ENCODE measurements around the gene TFR2.

Gene TFR2

GRCh38 chr7:100586266-100587025 is 54.9 kb downstream of the TFR2 start, which contains the start of gene FBXO24:
TSS of gene FBXO24 (plus strand) at chr7:100586328. CDS start at chr7:100586626, 298 bp downstream.
- peak; percentile 96 to 97 for DNase-seq (ENCODE audit: low read depth in 2 of 2)

- peak; percentile 32 to 56 for DNase-seq (ENCODE audit: low read depth in 2 of 2)
These were observed 55.7 kb downstream of the TFR2 start, which contains the start of gene LRCH4 for GRCh38 chr7:100585511-100586265. TSS of gene LRCH4 (minus strand) at chr7:100586129. CDS start at chr7:100586100, 29 bp downstream.

DNA sequence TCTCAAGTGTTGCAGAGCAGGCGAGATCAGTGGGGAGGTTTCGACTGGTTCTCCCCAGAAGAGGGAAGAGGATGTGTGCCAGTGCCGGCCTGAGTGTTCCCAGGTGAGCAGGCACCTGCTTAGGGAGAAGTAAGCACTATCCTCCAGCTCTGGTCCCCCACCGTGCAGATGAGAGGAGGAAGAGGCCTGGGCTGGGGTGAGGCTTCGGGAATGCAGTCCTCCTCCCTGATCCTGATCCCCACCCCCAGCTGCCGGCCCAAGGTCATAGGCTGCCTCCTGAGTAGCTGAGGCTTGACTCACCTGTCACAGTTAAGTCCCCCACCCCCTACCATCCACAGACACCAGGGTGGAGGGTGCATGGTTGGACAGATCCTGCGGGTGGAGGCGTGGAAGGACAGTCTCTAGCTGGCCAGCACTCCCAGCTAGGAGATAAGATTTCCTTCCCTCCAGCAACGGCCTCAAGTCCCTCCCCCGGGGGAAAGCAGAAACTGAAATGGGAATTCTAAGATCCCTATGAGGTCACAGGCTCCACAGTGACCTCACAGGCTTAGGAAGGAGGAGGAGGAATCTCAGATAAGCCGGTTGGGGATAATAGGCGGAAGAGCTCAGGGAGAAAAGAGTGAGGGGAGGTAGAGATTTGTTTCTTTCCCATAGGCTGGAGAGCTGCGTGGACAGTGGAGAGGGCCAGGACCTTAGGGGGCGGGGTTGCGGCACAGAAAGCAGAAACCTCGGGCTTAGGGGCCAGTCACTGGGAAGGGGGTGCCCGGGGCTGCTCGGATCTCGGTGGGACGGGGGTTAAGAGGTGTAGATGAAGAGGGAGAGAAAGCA is 56.5 kb downstream of the TFR2 start:
- no peak for DNase-seq (ENCODE audit: low read depth in 2 of 2)

- no peak for DNase-seq (ENCODE audit: low read depth in 2 of 2)
These were observed 57.2 kb downstream of the TFR2 start for GRCh38 chr7:100584054-100584682.

GRCh38 chr7:100583132-100584053 is 58.0 kb downstream of the TFR2 start:
- peak; percentile 37 to 46 for DNase-seq (ENCODE audit: low read depth in 2 of 2)

DNA sequence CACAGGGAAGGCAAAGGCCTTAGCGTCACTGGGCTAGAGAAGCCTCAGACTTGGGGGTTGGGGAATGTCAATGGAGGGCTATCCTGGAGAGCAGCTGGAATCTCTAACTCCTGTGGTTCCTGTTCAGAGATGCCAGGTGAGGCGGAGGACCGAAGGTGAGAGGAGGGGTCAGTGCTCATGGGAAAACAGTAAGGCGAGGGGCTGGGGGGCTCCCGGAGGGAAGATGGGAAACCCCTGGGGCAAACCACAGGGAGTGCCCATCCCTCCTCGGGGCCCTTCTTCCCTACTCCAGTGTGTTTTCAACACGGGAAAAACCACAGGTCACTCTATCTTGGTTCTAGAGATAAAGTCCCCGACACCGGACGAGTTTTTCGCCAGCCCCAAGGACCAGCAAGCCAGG is 58.7 kb downstream of the TFR2 start:
- DNase-seq (ENCODE audit: low read depth in 2 of 2) = no peak

DNA sequence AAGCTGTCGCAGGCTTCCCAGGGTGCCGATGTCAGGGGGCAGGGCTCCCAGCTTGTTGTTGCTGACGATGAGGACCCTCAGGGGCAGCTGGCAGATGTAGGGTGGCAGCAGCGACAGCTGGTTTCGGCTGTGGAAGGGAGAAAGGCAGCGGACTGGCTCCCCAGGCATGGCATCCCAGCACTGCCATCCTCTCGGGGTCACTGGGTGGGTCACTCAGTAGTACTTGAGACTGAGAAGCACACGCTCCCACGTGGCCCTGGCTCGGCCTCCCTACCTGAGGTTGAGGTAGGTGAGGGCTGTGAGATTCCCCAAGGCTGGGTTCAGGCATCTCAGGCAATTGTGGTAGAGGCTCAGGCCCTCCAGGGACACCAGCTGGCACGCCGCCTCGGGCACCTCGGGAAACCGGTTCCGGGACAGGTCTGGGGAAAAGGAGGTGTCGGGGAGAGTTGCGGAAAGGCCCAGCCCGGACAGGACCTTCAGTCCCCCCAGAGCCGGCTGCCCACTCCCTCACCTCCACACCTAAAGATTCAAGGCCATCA is 59.2 kb downstream of the TFR2 start:
- no peak for DNase-seq (ENCODE audit: low read depth in 2 of 2)

GRCh38 chr7:100580466-100581283 is 60.7 kb downstream of the TFR2 start:
- no peak for DNase-seq (ENCODE audit: low read depth in 2 of 2)

DNA sequence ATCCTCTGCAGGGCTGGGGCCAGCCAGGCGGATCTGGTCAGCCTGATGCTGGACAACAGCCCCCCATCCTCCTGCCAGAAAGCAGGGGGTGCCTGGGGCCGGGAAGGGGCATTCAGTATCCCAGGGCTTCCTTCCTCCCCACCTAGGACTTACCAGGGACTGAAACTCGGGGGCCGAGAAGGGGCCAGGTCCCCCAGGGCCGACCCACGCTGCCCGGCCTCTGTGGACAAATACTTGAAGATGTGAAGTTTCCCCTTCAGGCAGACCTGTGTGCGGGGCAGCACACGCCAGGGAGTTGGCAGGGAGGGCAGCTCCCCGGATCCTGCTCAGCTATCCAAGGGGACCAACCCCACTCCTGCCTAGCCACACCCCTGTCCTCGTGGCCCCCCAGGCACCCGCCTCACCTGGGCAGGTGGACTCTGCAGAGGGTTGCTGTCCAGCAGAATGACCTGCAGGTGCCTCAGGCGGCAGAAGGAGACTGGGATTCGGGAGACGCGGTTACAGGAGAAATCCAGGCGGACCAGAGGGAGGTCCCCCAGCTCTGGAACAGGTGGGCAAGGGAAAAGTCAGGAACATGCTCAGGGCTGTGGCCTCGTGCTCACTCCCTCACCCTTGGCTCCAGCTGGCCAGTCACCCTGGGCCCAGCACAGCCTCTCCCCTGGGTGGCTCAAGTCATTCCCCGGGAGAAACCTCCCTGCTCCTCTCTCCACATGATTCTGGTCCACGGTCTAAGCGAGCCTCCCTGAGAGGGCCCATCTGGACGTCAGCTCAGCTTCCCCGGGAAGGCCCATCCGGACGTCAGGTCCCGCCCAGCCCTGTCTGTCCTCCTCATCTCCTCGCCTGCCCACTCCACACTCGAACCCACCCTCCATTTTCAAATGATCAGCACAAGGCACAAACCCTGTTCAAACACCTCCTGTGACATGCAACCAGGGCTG is 62.8 kb downstream of the TFR2 start:
- no peak for DNase-seq (ENCODE audit: low read depth in 2 of 2)

DNA sequence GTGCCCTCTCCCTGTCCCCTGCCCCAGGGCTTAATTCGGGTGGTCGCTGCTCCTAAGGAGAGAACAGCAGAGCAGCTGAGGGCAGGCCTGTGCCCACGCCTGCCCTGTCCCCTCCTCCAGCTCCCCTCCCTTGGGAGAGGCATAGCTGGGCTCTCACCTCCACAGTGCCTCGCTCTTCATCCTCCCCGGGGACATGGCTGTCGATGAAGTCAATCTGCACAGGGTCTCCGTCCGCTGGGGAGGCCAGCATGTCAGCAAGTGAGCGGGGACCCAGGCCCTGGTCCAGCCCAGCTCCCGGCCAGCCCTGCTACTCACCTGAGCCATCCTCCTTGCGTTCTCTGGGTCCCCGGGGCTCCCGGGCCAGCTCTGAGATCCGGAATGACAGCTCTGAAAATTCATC is 63.8 kb downstream of the TFR2 start:
- no peak for DNase-seq (ENCODE audit: low read depth in 2 of 2)

- DNase-seq (ENCODE audit: low read depth in 2 of 2) = no peak
These were observed 64.2 kb downstream of the TFR2 start for GRCh38 chr7:100577103-100577502.

GRCh38 chr7:100576384-100576993 is 64.9 kb downstream of the TFR2 start:
- DNase-seq (ENCODE audit: low read depth in 2 of 2) = no peak

- no peak for DNase-seq (ENCODE audit: low read depth in 2 of 2)
These were observed 65.5 kb downstream of the TFR2 start for GRCh38 chr7:100575746-100576383.

- DNase-seq (ENCODE audit: low read depth in 2 of 2) = no peak
These were observed 66.1 kb downstream of the TFR2 start for GRCh38 chr7:100575206-100575631.

DNA sequence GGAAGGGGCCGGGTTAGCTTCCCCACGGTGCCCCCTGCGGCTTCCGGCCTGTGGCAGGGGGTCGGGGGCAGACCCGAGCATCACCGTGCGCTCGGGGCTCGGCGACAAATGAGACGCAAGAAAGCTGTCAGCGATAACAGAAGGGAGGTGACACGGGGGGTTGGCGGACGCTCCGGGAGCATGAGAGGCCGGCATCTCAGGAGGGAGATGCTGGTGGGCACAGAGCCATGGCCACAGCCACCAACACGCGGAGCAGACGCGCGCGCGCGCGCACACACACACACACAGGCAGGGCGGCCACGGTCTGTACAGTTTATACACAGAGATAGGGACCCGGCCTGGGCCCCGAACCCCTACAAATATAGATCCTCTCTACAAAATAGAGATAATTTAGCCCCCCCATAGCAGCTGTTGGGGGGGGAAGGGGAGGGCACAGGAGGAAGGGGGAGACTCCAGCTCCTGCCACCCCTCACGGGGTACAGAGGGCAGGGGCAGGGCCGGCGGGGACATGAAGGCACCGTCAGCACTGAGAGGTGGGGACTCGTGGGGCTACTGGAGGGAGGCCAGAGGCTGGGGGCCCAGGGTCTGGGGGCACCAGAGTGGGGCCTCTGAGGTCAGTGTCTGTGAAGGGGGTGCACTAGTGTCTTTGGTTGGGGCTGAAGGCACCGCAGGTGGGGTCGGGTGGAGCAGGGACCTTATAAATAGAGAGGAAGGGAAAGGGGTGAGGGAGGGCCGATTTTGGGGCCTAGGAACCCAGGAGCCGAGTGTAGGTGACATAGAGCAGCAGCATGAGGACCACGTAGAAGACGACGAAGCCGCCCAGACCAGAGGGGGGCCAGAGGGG is 66.8 kb downstream of the TFR2 start:
- DNase-seq (ENCODE audit: low read depth in 2 of 2) = no peak

DNA sequence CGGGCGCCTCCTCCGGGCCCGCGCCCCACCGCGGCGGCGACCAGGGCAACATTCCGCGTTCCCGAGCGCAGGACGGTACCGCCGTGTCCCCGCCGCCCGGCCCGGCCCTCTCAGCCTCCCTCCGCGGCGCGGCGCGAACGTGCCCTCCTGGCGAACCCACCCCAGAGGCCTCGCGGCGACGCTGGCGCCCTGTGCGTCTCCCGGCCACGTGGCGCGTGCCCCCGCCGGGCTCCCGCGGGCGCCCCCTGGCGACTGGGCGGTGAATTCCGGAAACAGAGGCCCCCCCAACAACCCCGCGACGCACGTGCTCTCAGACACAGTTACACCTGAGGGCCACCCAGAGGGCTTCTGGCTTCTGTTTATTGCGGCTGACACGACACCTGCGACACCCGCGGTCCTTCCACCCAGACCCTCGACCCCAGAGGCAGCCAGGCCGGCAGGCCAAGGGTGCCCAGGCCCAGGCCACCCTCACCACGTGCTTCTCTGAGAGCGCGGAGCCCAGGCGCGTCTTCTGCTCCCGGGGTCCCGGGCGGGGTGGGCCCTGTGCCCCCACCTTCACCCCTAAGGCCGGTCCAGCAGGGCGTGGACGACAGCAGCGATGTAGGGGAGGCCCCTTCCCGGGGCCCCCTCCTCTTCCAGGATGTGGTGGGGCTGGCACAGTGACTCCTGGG is 67.5 kb downstream of the TFR2 start, which contains the start of gene SAP25:
SAP25 (minus strand) TSS at position 210 of the 671 bp plus-strand sequence; CDS start at position 52, 158 bp downstream.
- DNase-seq (ENCODE audit: low read depth in 2 of 2) = no peak
